ENCODE measurements around the gene GALNT2. TPM values are rescaled to one million over a fixed set of nuclear protein-coding genes. Genes with fewer than 3 reads are reported as not detected.

Gene GALNT2
- total RNA-seq, 1 experiment from 2014 or later, result 141 TPM

GRCh38 chr1:230231774-230232145, 164.7 kb downstream of the GALNT2 start:
- BruUV-seq (replicated peaks), result no TSS peak
- Mint-ChIP-seq H3K4me1 (ENCODE audit: low read depth, unreplicated experiment) (no peaks in the 10 kb centered on the region), H3K27ac (ENCODE audit: unreplicated experiment) (no peak overlapping the region), H3K4me3 (ENCODE audit: low read depth, unreplicated experiment) (no peak overlapping the region), H3K36me3 (ENCODE audit: insufficient read depth, unreplicated experiment) (peaks cover 4% of the 10 kb centered on the region), H3K9me3 (ENCODE audit: low read depth, unreplicated experiment) (no peaks in the 10 kb centered on the region), H3K27me3 (ENCODE audit: unreplicated experiment) (no peaks in the 10 kb centered on the region)
- TF ChIP-seq CTCF (IDR thresholded peaks at IDR 0.05; ENCODE audit: unreplicated experiment), result no peak
- DNase-seq, result no peak
- CTCF ChIA-PET, result interaction anchor here (1.3 kb wide), 1 partner anchor 36 kb away, joined by 3 read pairs; no protein-coding TSS in a partner anchor
- intact Hi-C loops (cut with micrococcal nuclease; ENCODE audit: unreplicated experiment), result no loop called here

- intact Hi-C loops (cut with micrococcal nuclease; ENCODE audit: unreplicated experiment), result no loop called here
- no peak for DNase-seq
- H3K27ac Mint-ChIP-seq (ENCODE audit: unreplicated experiment), result no peak overlapping the region
- TF ChIP-seq CTCF (IDR thresholded peaks at IDR 0.05; ENCODE audit: unreplicated experiment), result no peak
- CTCF ChIA-PET, result interaction anchor here (1.3 kb wide), 1 partner anchor 36 kb away, joined by 3 read pairs; no protein-coding TSS in a partner anchor
- no peaks in the 10 kb centered on the region for H3K4me1 Mint-ChIP-seq (ENCODE audit: low read depth, unreplicated experiment)
- H3K4me3 Mint-ChIP-seq (ENCODE audit: low read depth, unreplicated experiment), result no peak overlapping the region
- H3K27me3 Mint-ChIP-seq (ENCODE audit: unreplicated experiment), result no peaks in the 10 kb centered on the region
- H3K36me3 Mint-ChIP-seq (ENCODE audit: insufficient read depth, unreplicated experiment), result peaks cover 4% of the 10 kb centered on the region
- no peaks in the 10 kb centered on the region for H3K9me3 Mint-ChIP-seq (ENCODE audit: low read depth, unreplicated experiment)
- BruUV-seq (replicated peaks), result no TSS peak
These were observed 165.3 kb downstream of the GALNT2 start for GRCh38 chr1:230232371-230232771.

- DNase-seq, result no peak
- no peak overlapping the region for H3K4me3 Mint-ChIP-seq (ENCODE audit: low read depth, unreplicated experiment)
- intact Hi-C loops (cut with micrococcal nuclease; ENCODE audit: unreplicated experiment), result no loop called here
These were observed 166.7 kb downstream of the GALNT2 start for GRCh38 chr1:230233786-230234185.

GRCh38 chr1:230235876-230236275, 168.8 kb downstream of the GALNT2 start:
- CTCF ChIA-PET, result no interaction called here
- Mint-ChIP-seq H3K27me3 (ENCODE audit: unreplicated experiment) (no peaks in the 10 kb centered on the region), H3K4me3 (ENCODE audit: low read depth, unreplicated experiment) (no peak overlapping the region), H3K27ac (ENCODE audit: unreplicated experiment) (no peak overlapping the region), H3K4me1 (ENCODE audit: low read depth, unreplicated experiment) (no peaks in the 10 kb centered on the region), H3K9me3 (ENCODE audit: low read depth, unreplicated experiment) (no peaks in the 10 kb centered on the region), H3K36me3 (ENCODE audit: insufficient read depth, unreplicated experiment) (peaks cover 4% of the 10 kb centered on the region)
- TF ChIP-seq CTCF (IDR thresholded peaks at IDR 0.05; ENCODE audit: unreplicated experiment), result no peak
- BruUV-seq (replicated peaks), result no TSS peak
- intact Hi-C loops (cut with micrococcal nuclease; ENCODE audit: unreplicated experiment), result no loop called here
- no peak for DNase-seq

More at GRCh38 chr1:230233786-230234185, 166.7 kb downstream of the GALNT2 start:
- H3K9me3 Mint-ChIP-seq (ENCODE audit: low read depth, unreplicated experiment), result no peaks in the 10 kb centered on the region
- no peak overlapping the region for H3K27ac Mint-ChIP-seq (ENCODE audit: unreplicated experiment)
- H3K27me3 Mint-ChIP-seq (ENCODE audit: unreplicated experiment), result no peaks in the 10 kb centered on the region
- no peak for TF ChIP-seq CTCF (IDR thresholded peaks at IDR 0.05; ENCODE audit: unreplicated experiment)
- H3K4me1 Mint-ChIP-seq (ENCODE audit: low read depth, unreplicated experiment), result no peaks in the 10 kb centered on the region
- BruUV-seq (replicated peaks), result no TSS peak
- H3K36me3 Mint-ChIP-seq (ENCODE audit: insufficient read depth, unreplicated experiment), result peaks cover 4% of the 10 kb centered on the region
- CTCF ChIA-PET, result interaction anchor here (0.5 kb wide), 1 partner anchor 620 kb away, joined by 3 read pairs; no protein-coding TSS in a partner anchor

All from Calu3 (cell line).